Neural cell (in vitro differentiated cells): ENCODE measurements around the gene FRS3.

Source experiments
- EP300 ChIP-seq: fragments of 450-650 bp; conservative IDR thresholded peaks from 2 replicates; pipeline ENCODE4 v1.6.1; 2014; ENCODE audit warnings: antibody characterized with exemption, mild to moderate bottlenecking, moderate library complexity; ENCODE audit not compliant: poor library complexity, severe bottlenecking
- EZH2 ChIP-seq: fragments of 200-600, 300-800 bp; shearing (Covaris generic), sonication (generic); IDR thresholded peaks from 2 replicates; pipeline ENCODE4 v1.6.1; 2014; ENCODE audit warnings: antibody characterized with exemption, low read length, borderline replicate concordance, mild to moderate bottlenecking; ENCODE audit not compliant: insufficient read depth, poor library complexity, severe bottlenecking
- MXI1 ChIP-seq: fragments of 450-650 bp; conservative IDR thresholded peaks from 2 replicates; pipeline ENCODE4 v1.6.1; 2014; ENCODE audit warnings: antibody characterized with exemption, mild to moderate bottlenecking; ENCODE audit not compliant: poor library complexity, severe bottlenecking
- POLR2AphosphoS5 ChIP-seq: IDR thresholded peaks from 2 replicates; pipeline ENCODE4 v1.6.1; 2012
- SMC3 ChIP-seq: fragments of 450-650 bp; conservative IDR thresholded peaks from 2 replicates; pipeline ENCODE4 v1.6.1; 2014; ENCODE audit warnings: antibody characterized with exemption, mild to moderate bottlenecking, moderate library complexity; ENCODE audit not compliant: poor library complexity
- TF ChIP-seq, protein P1 (sequence below): fragments of 450-650 bp; IDR thresholded peaks from 2 replicates; pipeline ENCODE4 v1.5.1; 2014; ENCODE audit warnings: antibody characterized with exemption, mild to moderate bottlenecking, moderate library complexity; ENCODE audit not compliant: poor library complexity, severe bottlenecking
- TF ChIP-seq, protein P2 (sequence below): IDR thresholded peaks from 2 replicates; pipeline ENCODE4 v1.6.1; 2012; ENCODE audit warnings: borderline replicate concordance

DNA sequence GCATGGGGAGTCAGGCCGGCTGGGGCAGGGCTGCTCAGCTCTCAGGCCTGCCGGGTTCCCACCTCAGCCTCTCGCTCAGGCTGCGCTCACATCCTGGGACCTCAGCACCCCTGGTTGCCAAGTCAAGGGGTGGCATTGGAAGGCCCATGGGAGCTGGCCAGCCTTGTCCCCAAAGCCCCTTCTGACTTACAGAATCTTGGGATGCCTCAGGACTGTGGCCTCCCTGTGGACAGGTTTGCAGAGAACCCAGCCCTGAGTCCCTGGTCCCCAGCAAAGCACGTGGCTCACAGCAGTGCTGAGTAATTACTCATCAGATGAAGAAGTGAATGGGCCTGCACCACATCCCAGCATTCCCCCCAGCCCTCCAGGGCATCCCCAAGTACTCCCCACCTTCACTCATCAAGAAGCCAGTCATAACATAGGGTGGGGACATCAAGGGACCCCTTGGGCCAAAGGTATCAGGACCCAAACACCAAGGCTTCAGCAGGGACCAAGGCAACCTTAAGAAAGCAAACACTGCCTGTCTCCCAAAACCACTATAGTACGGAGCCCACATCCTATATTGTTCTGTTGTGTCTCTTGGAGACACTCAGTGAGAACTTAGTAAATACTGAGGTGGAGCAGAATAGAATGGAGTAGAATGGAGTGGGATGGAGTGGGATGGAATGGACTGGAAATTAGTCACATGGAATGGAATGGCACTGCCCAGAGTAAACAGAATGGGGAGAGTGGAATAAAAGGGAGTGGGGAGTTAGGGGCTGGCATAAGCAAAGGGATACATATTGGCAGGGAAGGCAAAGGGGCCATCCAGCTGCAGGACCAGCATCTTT is 36.1 kb downstream of the FRS3 start:
- TF ChIP-seq, protein P1, sequence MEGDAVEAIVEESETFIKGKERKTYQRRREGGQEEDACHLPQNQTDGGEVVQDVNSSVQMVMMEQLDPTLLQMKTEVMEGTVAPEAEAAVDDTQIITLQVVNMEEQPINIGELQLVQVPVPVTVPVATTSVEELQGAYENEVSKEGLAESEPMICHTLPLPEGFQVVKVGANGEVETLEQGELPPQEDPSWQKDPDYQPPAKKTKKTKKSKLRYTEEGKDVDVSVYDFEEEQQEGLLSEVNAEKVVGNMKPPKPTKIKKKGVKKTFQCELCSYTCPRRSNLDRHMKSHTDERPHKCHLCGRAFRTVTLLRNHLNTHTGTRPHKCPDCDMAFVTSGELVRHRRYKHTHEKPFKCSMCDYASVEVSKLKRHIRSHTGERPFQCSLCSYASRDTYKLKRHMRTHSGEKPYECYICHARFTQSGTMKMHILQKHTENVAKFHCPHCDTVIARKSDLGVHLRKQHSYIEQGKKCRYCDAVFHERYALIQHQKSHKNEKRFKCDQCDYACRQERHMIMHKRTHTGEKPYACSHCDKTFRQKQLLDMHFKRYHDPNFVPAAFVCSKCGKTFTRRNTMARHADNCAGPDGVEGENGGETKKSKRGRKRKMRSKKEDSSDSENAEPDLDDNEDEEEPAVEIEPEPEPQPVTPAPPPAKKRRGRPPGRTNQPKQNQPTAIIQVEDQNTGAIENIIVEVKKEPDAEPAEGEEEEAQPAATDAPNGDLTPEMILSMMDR = no peak
- no peak for TF ChIP-seq EP300
- TF ChIP-seq, protein P2, sequence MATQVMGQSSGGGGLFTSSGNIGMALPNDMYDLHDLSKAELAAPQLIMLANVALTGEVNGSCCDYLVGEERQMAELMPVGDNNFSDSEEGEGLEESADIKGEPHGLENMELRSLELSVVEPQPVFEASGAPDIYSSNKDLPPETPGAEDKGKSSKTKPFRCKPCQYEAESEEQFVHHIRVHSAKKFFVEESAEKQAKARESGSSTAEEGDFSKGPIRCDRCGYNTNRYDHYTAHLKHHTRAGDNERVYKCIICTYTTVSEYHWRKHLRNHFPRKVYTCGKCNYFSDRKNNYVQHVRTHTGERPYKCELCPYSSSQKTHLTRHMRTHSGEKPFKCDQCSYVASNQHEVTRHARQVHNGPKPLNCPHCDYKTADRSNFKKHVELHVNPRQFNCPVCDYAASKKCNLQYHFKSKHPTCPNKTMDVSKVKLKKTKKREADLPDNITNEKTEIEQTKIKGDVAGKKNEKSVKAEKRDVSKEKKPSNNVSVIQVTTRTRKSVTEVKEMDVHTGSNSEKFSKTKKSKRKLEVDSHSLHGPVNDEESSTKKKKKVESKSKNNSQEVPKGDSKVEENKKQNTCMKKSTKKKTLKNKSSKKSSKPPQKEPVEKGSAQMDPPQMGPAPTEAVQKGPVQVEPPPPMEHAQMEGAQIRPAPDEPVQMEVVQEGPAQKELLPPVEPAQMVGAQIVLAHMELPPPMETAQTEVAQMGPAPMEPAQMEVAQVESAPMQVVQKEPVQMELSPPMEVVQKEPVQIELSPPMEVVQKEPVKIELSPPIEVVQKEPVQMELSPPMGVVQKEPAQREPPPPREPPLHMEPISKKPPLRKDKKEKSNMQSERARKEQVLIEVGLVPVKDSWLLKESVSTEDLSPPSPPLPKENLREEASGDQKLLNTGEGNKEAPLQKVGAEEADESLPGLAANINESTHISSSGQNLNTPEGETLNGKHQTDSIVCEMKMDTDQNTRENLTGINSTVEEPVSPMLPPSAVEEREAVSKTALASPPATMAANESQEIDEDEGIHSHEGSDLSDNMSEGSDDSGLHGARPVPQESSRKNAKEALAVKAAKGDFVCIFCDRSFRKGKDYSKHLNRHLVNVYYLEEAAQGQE = no peak
- TF ChIP-seq MXI1 = no peak
- TF ChIP-seq POLR2AphosphoS5 = no peak
- no peak for TF ChIP-seq SMC3
- TF ChIP-seq EZH2 = no peak
